ENCODE results near the gene TTK.

Gene TTK

DNA sequence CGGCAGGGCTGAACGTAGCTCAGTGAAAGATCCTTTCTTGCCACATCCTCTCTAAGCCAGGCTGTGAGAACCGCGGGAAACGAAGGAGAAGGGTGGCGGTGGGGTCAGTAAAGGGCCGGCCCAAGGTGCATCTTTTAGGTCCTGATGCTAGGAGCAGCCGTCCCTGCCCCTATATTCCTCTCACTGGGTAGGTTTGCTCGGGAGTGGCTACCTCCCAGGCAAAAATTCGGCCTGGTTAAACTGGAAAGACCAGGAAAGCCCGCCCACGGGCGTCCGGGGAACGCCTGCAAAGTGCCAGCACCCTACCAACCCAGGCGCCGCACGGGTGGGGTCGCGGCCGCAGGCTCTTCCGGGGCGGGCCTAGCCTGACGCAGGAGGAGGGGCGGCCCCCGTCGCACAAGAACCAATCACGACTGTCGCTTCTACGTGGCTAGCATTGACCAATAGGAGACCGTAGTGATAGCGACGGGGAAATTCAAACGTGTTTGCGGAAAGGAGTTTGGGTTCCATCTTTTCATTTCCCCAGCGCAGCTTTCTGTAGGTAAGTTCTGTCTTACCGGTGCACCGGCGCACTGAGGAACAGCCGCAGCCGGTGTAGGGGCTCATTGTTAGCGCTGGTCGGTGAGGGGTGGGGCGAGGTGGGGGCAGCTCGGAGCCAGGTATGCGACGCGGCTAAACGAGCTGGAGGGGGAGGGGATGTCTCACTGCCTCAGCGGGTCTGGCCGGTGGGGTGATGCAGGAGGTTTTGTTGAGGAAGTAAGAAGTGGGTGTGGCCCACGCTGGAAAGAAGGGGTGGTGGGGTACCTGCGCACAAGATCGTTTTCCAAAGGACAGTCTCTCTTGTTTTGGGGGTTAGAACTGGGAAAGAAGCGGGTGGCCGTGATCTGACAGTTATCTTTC, at the start of gene TTK:
Gene TTK, plus strand, starts transcription at position 477 of the 900 bp plus-strand sequence. CDS start 1,195 bp downstream, outside the sequence.
- DNase-seq: peak; percentile 88
- Mint-ChIP-seq H3K4me1 (peaks cover 29% of the 10 kb centered on the region), H3K27me3 (no peaks in the 10 kb centered on the region), H3K4me3 (peak within 1 kb of the TSS; percentile 95), H3K27ac (peak within 1 kb of the TSS; percentile 92), H3K9me3 (no peaks in the 10 kb centered on the region), H3K36me3 (ENCODE audit: low read depth) (peaks cover 25% of the 10 kb centered on the region)
- ATAC-seq: peak; percentile 100

DNA sequence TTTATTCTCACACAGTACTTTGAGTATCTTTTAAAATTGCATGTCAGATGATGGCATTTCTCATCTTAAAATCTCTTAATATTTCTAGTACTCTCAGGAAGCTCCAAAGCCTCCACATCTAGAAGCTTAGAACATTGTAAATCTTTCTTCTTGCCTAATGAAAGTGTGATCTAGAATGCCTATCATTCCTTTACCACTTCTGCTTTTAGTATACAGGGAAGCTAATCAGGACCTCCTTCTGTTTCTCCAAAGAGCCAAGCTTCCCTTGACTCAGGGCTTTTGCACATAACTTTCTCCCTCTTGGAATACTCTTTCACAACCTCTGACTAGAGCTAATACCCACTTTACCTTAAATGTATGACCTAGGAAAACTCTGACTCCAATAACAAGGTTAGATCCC, 49.6 kb upstream of the TTK start:
- Mint-ChIP-seq H3K36me3 (ENCODE audit: low read depth) (no peaks in the 10 kb centered on the region), H3K4me3 (no peak overlapping the region), H3K9me3 (peaks cover 5% of the 10 kb centered on the region), H3K27ac (no peak overlapping the region), H3K27me3 (peaks cover 21% of the 10 kb centered on the region), H3K4me1 (no peaks in the 10 kb centered on the region)
- DNase-seq (no peak), ATAC-seq (no peak)

DNA sequence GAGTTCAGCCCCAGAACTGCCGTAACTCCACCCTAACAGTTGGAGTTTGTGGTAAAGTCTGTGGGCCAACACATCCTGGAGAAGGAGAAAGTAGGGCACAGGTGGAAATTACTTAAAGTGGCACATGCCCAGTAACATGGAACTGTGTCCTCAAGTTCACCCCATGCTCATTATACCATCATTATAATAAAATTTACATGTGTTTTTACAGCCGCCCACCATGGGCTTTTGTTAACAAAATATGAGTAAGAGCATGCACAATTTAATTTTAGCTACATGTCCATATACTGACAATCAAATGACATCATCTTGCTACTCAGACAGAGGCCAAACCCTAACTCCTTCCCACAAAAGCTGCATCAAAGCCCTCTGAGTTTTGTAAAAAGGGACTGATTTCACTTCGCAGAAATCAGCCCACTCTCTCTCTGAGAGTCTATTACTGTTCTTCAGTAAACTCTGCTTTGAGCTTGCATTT, 39.8 kb upstream of the TTK start:
- ATAC-seq (peak; percentile 20), DNase-seq (no peak)
- Mint-ChIP-seq H3K9me3 (peaks cover 20% of the 10 kb centered on the region), H3K4me3 (no peak overlapping the region), H3K27me3 (peaks cover 9% of the 10 kb centered on the region), H3K36me3 (ENCODE audit: low read depth) (no peaks in the 10 kb centered on the region), H3K27ac (no peak overlapping the region), H3K4me1 (no peaks in the 10 kb centered on the region)

DNA sequence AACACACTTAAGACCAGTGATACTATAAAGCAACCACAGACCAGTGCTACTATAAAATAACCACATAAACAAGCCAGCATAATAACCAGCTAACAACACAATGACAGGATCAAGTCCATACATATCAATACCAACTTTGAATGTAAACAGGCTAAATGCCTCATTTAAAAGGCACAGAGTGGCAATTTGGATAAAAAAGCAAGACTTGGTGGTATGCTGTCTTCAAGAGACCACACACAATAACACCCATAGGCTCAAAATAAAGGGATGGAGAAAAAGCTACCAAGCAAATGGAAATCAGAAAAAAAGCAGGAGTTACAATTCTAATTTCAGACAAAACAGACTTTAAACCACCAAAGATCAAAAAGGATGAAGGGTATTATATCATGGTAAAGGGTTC, 37.3 kb upstream of the TTK start:
- no peak for DNase-seq
- Mint-ChIP-seq H3K36me3 (ENCODE audit: low read depth) (no peaks in the 10 kb centered on the region), H3K27ac (no peak overlapping the region), H3K27me3 (peaks cover 10% of the 10 kb centered on the region), H3K4me1 (no peaks in the 10 kb centered on the region), H3K9me3 (peaks cover 27% of the 10 kb centered on the region), H3K4me3 (no peak overlapping the region)
- no peak for ATAC-seq

DNA sequence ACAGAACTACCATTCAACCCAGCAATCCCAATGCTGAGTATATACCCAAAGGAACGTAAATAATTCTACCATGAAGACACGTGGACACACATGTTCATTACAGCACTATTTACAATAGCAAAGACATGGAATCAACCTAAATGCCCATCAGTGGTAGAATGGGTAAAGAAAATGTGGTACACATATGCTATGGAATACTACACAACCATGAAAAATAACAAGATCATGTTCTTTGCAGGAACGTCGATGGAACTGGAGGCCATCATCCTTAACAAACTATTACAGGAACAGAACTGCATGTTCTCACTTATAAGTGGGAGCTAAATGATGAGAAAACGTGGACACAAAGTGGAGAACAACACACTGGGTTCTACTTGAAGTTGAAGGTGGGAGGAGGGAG, 34.7 kb upstream of the TTK start:
- Mint-ChIP-seq H3K4me3 (no peak overlapping the region), H3K36me3 (ENCODE audit: low read depth) (no peaks in the 10 kb centered on the region), H3K9me3 (peaks cover 27% of the 10 kb centered on the region), H3K4me1 (no peaks in the 10 kb centered on the region), H3K27ac (no peak overlapping the region), H3K27me3 (peaks cover 8% of the 10 kb centered on the region)
- ATAC-seq: no peak
- DNase-seq: no peak

DNA sequence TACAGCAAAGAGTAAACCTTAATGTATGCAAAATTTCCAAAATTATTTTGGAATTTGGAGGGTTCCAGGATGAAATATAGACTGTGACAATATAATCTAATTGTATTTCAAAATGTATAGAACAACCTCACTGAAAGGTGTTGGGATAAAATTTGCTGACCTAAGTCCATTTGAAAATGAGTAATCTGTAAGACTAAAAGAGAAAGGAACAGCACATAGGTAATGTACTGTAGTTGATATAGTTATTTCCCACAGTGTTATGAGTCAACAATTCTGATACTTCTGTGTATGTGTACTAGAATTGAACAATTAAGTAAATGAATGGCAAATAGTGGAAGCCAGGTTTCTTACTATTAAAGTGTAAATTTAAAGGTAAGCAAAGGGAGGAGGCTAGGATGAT, 33.3 kb upstream of the TTK start:
- peaks cover 8% of the 10 kb centered on the region for H3K27me3 Mint-ChIP-seq

DNA sequence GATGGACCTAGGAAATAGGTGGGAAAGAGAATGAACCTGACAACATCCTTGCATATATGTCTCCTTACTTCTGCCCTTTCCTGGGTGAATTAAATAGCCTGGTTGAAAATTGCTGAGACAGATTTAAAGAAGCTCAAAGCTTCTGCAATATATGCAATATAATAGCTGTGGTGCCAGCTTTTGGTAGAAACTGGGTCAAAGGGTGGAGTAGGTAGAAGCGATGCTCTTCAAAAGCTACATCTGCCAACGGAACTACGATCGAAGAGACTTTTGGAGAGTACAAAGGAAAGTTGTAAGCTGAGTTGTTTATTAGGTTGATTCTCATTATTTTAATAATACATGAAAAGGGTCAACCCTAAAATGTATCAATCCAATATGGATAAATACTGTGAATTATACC, 22.8 kb upstream of the TTK start:
- H3K27me3 Mint-ChIP-seq: peaks cover 4% of the 10 kb centered on the region
- H3K4me3 Mint-ChIP-seq: no peak overlapping the region
- no peak for ATAC-seq
- DNase-seq: no peak
- no peaks in the 10 kb centered on the region for H3K9me3 Mint-ChIP-seq
- no peaks in the 10 kb centered on the region for H3K36me3 Mint-ChIP-seq (ENCODE audit: low read depth)
- no peak overlapping the region for H3K27ac Mint-ChIP-seq
- H3K4me1 Mint-ChIP-seq: no peaks in the 10 kb centered on the region

More for the DNA sequence above, 33.3 kb upstream of the TTK start:
- DNase-seq (no peak), ATAC-seq (no peak)
- Mint-ChIP-seq H3K4me1 (no peaks in the 10 kb centered on the region), H3K36me3 (ENCODE audit: low read depth) (no peaks in the 10 kb centered on the region), H3K9me3 (peaks cover 26% of the 10 kb centered on the region), H3K4me3 (no peak overlapping the region), H3K27ac (no peak overlapping the region)

DNA sequence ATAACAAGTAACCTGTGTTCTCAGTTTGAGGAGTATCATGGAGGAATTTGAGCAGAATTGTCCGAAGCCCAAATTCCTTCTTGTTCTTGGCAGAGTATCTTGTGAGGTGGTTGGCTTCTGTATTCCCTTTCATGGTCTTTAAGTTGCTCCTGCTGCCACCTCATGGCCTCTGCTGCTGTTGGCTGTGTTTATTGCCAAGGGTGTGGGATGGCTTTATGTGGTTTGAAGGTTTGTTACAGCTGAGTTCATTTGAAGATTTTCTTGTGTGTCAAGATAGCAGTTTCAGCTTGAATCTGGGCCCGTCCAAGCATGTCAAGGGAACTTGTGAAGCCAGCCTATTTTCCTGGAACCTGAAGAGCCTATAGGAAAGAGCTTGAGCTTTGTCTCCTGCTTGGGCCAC, 20.2 kb upstream of the TTK start:
- no peak overlapping the region for H3K27ac Mint-ChIP-seq
- no peak for ATAC-seq
- H3K4me3 Mint-ChIP-seq: no peak overlapping the region
- H3K4me1 Mint-ChIP-seq: no peaks in the 10 kb centered on the region
- peaks cover 1% of the 10 kb centered on the region for H3K27me3 Mint-ChIP-seq
- no peak for DNase-seq
- H3K36me3 Mint-ChIP-seq (ENCODE audit: low read depth): no peaks in the 10 kb centered on the region
- H3K9me3 Mint-ChIP-seq: no peaks in the 10 kb centered on the region

DNA sequence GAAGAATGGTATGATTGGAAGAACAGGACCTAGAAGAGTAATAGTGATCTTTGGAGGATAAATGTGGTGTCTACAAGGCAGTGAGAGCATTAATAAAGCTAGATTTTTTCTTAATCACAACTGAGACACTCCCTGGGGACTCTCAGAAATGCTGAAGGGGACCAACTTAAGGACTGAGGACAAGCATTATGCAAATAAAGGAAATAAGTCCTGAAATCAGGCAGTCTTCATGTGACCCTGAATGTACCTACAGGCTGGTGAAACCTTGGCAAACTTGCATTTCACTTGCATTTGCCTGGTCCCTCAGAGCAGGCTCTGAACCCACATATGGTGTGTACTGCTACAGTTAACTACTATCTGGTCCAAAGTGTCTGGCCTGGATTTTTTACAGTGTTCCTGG, 19.3 kb upstream of the TTK start:
- Mint-ChIP-seq H3K27ac (no peak overlapping the region), H3K27me3 (no peaks in the 10 kb centered on the region), H3K4me1 (no peaks in the 10 kb centered on the region), H3K36me3 (ENCODE audit: low read depth) (no peaks in the 10 kb centered on the region), H3K4me3 (no peak overlapping the region), H3K9me3 (no peaks in the 10 kb centered on the region)
- ATAC-seq (no peak), DNase-seq (no peak)

DNA sequence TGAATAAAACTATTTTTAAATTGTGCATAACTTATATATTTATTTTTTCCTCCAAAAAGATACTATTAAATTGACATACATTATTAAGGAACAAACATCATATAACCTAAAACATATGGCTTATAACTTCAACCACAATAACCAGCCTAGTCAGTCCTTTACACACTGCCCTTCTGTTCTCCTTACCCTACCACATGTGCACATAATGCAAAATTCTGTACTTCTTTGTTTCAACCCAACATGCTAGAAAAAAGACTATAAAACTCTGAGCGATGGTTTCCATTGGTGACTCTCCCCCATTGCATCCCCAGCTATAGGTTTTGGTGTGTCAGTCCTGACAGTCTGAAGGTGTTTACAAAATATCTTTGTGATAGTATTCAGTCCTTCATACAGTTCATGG, 14.8 kb upstream of the TTK start:
- Mint-ChIP-seq H3K27ac (no peak overlapping the region), H3K4me3 (no peak overlapping the region), H3K9me3 (no peaks in the 10 kb centered on the region), H3K27me3 (no peaks in the 10 kb centered on the region), H3K36me3 (ENCODE audit: low read depth) (no peaks in the 10 kb centered on the region), H3K4me1 (no peaks in the 10 kb centered on the region)
- no peak for ATAC-seq
- no peak for DNase-seq

DNA sequence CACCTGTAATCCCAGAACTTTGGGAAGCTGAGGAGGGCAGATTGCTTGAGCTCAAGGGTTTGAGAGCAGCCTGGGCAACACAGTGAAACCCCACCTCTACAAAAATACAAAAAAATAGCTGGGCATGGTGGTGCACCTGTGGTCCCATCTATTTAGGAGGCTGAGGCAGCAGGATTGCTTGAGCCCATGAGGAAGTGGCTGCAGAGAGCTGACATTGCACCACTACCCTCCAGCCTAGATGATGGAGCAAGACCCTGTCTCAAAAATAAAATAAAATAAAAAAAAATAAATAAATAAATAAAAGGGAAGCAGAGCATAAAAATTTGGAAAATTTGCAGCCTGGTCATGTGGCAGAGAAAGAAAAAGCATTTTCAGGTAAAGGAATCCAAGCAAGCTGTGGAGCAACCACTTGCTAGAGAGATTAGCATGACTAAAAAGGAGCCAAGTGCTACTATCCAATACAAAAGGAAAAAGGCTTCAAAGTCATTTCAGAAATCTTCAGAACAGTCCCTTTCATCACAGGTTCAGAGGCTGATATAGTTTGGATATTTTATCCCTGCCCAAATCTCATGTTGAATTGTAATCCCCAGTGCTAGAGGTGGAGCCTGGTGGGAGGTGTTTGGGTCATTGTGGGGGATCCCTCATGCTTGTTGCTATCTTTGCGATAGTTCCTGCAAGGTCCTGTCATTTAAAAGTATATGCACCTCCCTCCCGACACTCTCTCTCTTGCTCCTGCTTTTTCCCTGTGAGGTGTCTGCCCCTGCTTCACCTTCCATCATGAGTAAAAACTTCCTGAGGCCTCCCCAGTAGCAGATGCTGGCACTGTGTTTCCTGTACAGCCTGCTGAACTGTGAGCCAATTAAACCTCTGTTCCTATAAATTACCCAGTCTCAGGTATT, 11.2 kb upstream of the TTK start:
- no peak for DNase-seq
- Mint-ChIP-seq H3K4me3 (no peak overlapping the region), H3K4me1 (no peaks in the 10 kb centered on the region), H3K9me3 (no peaks in the 10 kb centered on the region), H3K36me3 (ENCODE audit: low read depth) (no peaks in the 10 kb centered on the region), H3K27me3 (peaks cover 2% of the 10 kb centered on the region), H3K27ac (no peak overlapping the region)
- no peak for ATAC-seq

DNA sequence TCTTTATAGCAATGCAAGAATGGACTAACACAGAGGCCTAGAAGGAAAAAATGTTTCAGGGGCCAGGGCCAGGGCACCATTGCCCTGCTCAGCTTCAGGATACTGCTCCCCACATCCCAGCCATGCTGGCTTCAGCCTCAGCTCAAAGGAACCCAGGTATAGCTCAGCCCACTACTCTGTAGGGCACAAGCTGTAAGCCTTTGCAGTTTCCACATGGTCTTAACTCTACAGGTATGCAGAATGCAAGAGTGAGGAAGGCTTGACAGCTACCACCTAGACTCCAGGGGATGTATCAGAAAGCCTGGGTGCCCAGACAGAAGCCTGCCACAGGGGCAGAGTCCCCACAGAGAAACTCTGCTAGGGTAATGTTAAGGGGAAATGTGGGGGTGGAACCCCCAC, 10.5 kb upstream of the TTK start:
- no peak for DNase-seq
- no peak overlapping the region for H3K4me3 Mint-ChIP-seq
- ATAC-seq: no peak
- H3K27ac Mint-ChIP-seq: no peak overlapping the region
- no peaks in the 10 kb centered on the region for H3K4me1 Mint-ChIP-seq
- no peaks in the 10 kb centered on the region for H3K9me3 Mint-ChIP-seq
- no peaks in the 10 kb centered on the region for H3K36me3 Mint-ChIP-seq (ENCODE audit: low read depth)
- H3K27me3 Mint-ChIP-seq: peaks cover 2% of the 10 kb centered on the region

DNA sequence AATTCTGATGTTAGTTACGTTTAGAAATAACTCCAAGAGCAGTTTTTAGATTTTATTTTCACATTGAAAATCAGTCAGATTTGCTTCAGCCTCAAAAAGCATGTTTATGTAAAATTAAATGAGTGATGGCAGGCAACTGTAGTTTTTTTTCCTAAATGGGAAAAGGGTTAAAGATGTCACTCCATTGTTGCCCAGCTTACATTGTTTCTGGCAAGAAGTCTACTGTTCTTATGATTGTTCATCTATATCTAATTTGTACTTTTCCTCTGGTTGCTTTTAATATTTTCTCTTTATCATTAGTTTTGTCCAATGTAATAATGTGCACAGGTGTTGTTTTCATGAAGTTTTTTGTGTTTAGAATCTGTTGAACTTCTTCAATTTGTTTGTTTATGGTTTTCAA, 6.7 kb upstream of the TTK start:
- DNase-seq (no peak), ATAC-seq (no peak)
- peaks cover under 1% of the 10 kb centered on the region for H3K4me1 Mint-ChIP-seq
- H3K36me3 Mint-ChIP-seq (ENCODE audit: low read depth): no peaks in the 10 kb centered on the region
- H3K4me3 Mint-ChIP-seq: no peak overlapping the region
- no peaks in the 10 kb centered on the region for H3K9me3 Mint-ChIP-seq
- H3K27ac Mint-ChIP-seq: no peak overlapping the region
- peaks cover 2% of the 10 kb centered on the region for H3K27me3 Mint-ChIP-seq

DNA sequence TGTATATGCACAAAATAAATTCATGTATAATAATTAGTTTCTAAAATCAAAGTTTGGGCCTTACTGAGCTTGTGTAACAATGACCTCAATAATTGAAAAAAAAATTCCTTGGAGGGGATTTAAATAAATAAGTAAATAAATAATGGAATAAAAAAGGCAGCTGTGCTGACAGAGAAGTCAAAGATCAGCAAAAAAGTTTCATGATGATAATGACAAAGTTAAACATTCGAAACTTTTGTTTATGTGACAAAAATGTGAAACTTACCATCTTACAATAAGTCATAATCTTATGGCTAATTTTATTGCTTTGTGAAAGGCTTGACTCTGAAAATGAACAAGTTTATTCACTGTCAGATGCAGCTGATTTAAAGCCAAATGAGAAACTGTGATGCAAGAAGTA, 3.1 kb upstream of the TTK start:
- H3K4me1 Mint-ChIP-seq: peaks cover 27% of the 10 kb centered on the region
- H3K4me3 Mint-ChIP-seq: no peak overlapping the region
- H3K27ac Mint-ChIP-seq: no peak overlapping the region
- ATAC-seq (no peak), DNase-seq (no peak)
- peaks cover 2% of the 10 kb centered on the region for H3K27me3 Mint-ChIP-seq
- H3K9me3 Mint-ChIP-seq: no peaks in the 10 kb centered on the region
- peaks cover 4% of the 10 kb centered on the region for H3K36me3 Mint-ChIP-seq (ENCODE audit: low read depth)

DNA sequence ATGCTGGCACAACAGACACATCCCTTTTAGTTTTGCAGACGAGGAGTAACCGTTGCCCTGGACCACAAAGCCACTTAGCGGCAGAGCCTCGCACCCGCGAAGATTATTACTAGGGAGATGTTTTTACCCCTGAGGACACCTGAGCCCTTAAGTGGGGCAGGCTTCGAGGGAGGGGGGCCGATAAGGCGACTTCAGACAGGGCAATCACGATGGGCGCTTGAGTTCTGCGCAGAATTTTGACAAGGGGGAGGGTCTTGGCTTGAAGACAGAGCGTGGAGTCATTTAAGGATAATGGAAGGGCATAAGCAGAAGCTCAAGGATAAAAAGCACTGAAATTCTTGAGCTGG, 650 bp upstream of the TTK start:
- Mint-ChIP-seq H3K4me1 (peaks cover 29% of the 10 kb centered on the region), H3K4me3 (peak overlapping the region; percentile 95), H3K27me3 (no peaks in the 10 kb centered on the region), H3K9me3 (no peaks in the 10 kb centered on the region), H3K36me3 (ENCODE audit: low read depth) (peaks cover 19% of the 10 kb centered on the region), H3K27ac (peak overlapping the region; percentile 92)
- DNase-seq: peak; percentile 22
- no peak for ATAC-seq

Measured in activated naive CD8-positive, alpha-beta T cell treated with anti-CD3 and anti-CD28 coated beads, Interleukin-2, amount 50 U/mL, for 24 hours (primary cell).